ENCODE results near the gene HAO2. TPM values are rescaled to one million over a fixed set of nuclear protein-coding genes. Genes with fewer than 3 reads are reported as not detected.
A peak's percentile ranks its signal among the peaks of the same experiment; 100 is the strongest.

The HAO2 gene
- total RNA-seq, 1 donor from 2014 or later = not detected

DNA sequence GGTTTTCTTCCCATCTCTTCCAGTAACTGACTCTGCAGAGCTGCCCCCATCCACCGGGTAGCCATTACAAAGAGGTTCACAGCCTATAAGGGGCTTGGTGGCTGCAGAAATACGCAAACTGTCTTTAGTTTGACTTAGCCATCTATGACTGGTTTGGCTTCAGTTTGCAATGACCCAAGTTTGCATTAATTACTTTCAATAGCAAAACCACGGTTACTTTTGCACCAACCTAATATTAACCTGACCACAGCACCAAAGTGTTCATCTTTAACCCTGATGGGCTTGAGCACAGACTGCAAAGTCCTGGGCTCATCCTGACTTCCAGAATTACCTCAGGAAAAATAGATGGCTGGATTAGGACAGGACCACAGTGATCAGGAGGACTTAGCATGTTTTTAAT is 2.2 kb upstream of the HAO2 start:
- Mint-ChIP-seq H3K36me3 (ENCODE audit: low read depth, unreplicated experiment) (no peaks in the 10 kb centered on the region), H3K4me1 (ENCODE audit: low read depth, unreplicated experiment) (peaks cover 4% of the 10 kb centered on the region), H3K27ac (ENCODE audit: unreplicated experiment) (no peak overlapping the region), H3K4me3 (ENCODE audit: unreplicated experiment) (no peak overlapping the region), H3K9me3 (ENCODE audit: unreplicated experiment) (no peaks in the 10 kb centered on the region), H3K27me3 (ENCODE audit: low read depth, unreplicated experiment) (peaks cover 20% of the 10 kb centered on the region)
- no peak overlapping the region for H3K9ac ChIP-seq (ENCODE audit: low read length)
- H3K9me3 ChIP-seq (ENCODE audit: insufficient read depth, low read depth, low read length) = no peaks in the 10 kb centered on the region
- no peak overlapping the region for H2AFZ ChIP-seq (ENCODE audit: low read depth, low read length)
- H3K36me3 ChIP-seq (ENCODE audit: insufficient read depth, low read length) = no peaks in the 10 kb centered on the region
- H3K4me2 ChIP-seq (ENCODE audit: low read length) = no peak overlapping the region
- no peak overlapping the region for H3K4me3 ChIP-seq (ENCODE audit: insufficient read depth, low read depth, low read length)
- no peaks in the 10 kb centered on the region for H3K4me1 ChIP-seq (ENCODE audit: insufficient read depth, low read length)
- TF ChIP-seq, protein P1, sequence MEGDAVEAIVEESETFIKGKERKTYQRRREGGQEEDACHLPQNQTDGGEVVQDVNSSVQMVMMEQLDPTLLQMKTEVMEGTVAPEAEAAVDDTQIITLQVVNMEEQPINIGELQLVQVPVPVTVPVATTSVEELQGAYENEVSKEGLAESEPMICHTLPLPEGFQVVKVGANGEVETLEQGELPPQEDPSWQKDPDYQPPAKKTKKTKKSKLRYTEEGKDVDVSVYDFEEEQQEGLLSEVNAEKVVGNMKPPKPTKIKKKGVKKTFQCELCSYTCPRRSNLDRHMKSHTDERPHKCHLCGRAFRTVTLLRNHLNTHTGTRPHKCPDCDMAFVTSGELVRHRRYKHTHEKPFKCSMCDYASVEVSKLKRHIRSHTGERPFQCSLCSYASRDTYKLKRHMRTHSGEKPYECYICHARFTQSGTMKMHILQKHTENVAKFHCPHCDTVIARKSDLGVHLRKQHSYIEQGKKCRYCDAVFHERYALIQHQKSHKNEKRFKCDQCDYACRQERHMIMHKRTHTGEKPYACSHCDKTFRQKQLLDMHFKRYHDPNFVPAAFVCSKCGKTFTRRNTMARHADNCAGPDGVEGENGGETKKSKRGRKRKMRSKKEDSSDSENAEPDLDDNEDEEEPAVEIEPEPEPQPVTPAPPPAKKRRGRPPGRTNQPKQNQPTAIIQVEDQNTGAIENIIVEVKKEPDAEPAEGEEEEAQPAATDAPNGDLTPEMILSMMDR (IDR thresholded peaks at IDR 0.05; ENCODE audit: insufficient read depth, low read depth, low read length) = no peak
- TF ChIP-seq EZH2 (IDR thresholded peaks at IDR 0.05; ENCODE audit: insufficient read depth, low read length) = no peak
- no peak overlapping the region for H3K27ac ChIP-seq (ENCODE audit: low read depth, low read length)
- H4K20me1 ChIP-seq (ENCODE audit: insufficient read depth, low read length) = no peaks in the 10 kb centered on the region
- no peak for DNase-seq (ENCODE audit: low read depth)
- no peak for FAIRE-seq
- H3K27me3 ChIP-seq (ENCODE audit: insufficient read depth, low read length) = peaks cover 7% of the 10 kb centered on the region
- no peaks in the 10 kb centered on the region for H3K79me2 ChIP-seq (ENCODE audit: insufficient read depth, low read length)

DNA sequence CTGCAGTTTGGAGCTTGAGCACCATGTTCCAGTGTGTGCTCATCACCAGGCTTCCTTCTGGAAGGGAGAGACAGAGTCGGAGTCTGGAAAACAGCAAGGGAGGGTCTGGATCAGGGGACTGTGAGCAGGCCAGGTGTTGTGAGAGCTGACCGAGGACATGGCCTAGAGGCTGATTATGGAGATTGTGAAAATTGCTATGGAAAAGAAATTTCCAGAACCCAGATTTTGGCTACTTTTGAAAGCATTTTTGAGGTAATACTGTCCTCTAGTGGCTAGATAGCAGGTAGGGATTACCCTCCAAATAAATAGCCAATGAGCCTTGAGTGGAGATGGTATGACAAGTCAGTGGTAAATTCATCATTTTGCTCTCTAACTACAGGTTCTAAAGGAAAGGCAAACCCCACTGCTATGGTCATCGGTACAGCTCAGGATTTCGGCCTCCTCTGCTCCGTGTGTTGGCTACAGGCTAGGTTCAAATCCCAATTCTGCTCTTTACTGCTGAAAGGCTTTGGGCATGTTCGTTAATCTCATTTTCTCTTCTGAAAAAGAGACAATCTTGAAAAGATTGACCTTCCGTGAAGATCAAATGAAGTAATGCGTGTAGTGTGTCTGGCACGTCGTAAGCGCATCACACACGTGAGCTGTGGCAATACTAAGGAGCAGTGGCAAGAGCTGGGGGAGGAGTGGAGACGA is 1.0 kb upstream of the HAO2 start:
- peak; percentile 23 for DNase-seq (ENCODE audit: low read depth)

More for the DNA sequence above, 1.0 kb upstream of the HAO2 start:
- FAIRE-seq = peak; percentile 34
- Mint-ChIP-seq H3K4me3 (ENCODE audit: unreplicated experiment) (no peak overlapping the region), H3K4me1 (ENCODE audit: low read depth, unreplicated experiment) (peaks cover 5% of the 10 kb centered on the region), H3K27ac (ENCODE audit: unreplicated experiment) (no peak overlapping the region), H3K27me3 (ENCODE audit: low read depth, unreplicated experiment) (peaks cover 20% of the 10 kb centered on the region), H3K36me3 (ENCODE audit: low read depth, unreplicated experiment) (no peaks in the 10 kb centered on the region), H3K9me3 (ENCODE audit: unreplicated experiment) (no peaks in the 10 kb centered on the region)
- no peaks in the 10 kb centered on the region for H3K4me1 ChIP-seq (ENCODE audit: insufficient read depth, low read length)
- H3K9ac ChIP-seq (ENCODE audit: low read length) = no peak overlapping the region
- no peaks in the 10 kb centered on the region for H3K9me3 ChIP-seq (ENCODE audit: insufficient read depth, low read depth, low read length)
- H3K36me3 ChIP-seq (ENCODE audit: insufficient read depth, low read length) = no peaks in the 10 kb centered on the region
- no peak overlapping the region for H3K4me2 ChIP-seq (ENCODE audit: low read length)
- H3K27me3 ChIP-seq (ENCODE audit: insufficient read depth, low read length) = peaks cover 7% of the 10 kb centered on the region
- H3K4me3 ChIP-seq (ENCODE audit: insufficient read depth, low read depth, low read length) = no peak overlapping the region
- H2AFZ ChIP-seq (ENCODE audit: low read depth, low read length) = no peak overlapping the region
- H4K20me1 ChIP-seq (ENCODE audit: insufficient read depth, low read length) = no peaks in the 10 kb centered on the region
- no peaks in the 10 kb centered on the region for H3K79me2 ChIP-seq (ENCODE audit: insufficient read depth, low read length)
- no peak for TF ChIP-seq EZH2 (IDR thresholded peaks at IDR 0.05; ENCODE audit: insufficient read depth, low read length)
- TF ChIP-seq, protein P1 (IDR thresholded peaks at IDR 0.05; ENCODE audit: insufficient read depth, low read depth, low read length) = peak; percentile 99
- no peak overlapping the region for H3K27ac ChIP-seq (ENCODE audit: low read depth, low read length)
